ENCODE data around the gene SMIM32.

The SMIM32 gene

GRCh38 chr5:136207631-136208030 is 14.7 kb upstream of the SMIM32 start:
- DNase-seq (ENCODE audit: low read depth) = no peak

GRCh38 chr5:136206361-136206760 is 13.4 kb upstream of the SMIM32 start:
- no peak for DNase-seq (ENCODE audit: low read depth)

GRCh38 chr5:136205941-136206340 is 13.0 kb upstream of the SMIM32 start:
- DNase-seq (ENCODE audit: low read depth) = no peak

GRCh38 chr5:136205061-136205702 is 12.2 kb upstream of the SMIM32 start:
- DNase-seq (ENCODE audit: low read depth) = no peak

- DNase-seq (ENCODE audit: low read depth) = no peak
Observed at GRCh38 chr5:136203303-136203922, 10.5 kb upstream of the SMIM32 start.

GRCh38 chr5:136202469-136203205 is 9.7 kb upstream of the SMIM32 start:
- no peak for DNase-seq (ENCODE audit: low read depth)

- no peak for DNase-seq (ENCODE audit: low read depth)
Observed at GRCh38 chr5:136201870-136202269, 8.9 kb upstream of the SMIM32 start.

GRCh38 chr5:136200761-136201160 is 7.8 kb upstream of the SMIM32 start:
- DNase-seq (ENCODE audit: low read depth) = no peak

- no peak for DNase-seq (ENCODE audit: low read depth)
Observed at GRCh38 chr5:136200130-136200529, 7.2 kb upstream of the SMIM32 start.

- no peak for DNase-seq (ENCODE audit: low read depth)
Observed at GRCh38 chr5:136199408-136199807, 6.4 kb upstream of the SMIM32 start.

- DNase-seq (ENCODE audit: low read depth) = no peak
Observed at GRCh38 chr5:136198453-136198852, 5.5 kb upstream of the SMIM32 start.

- no peak for DNase-seq (ENCODE audit: low read depth)
Observed at GRCh38 chr5:136197462-136198142, 4.6 kb upstream of the SMIM32 start.

- no peak for DNase-seq (ENCODE audit: low read depth)
Observed at GRCh38 chr5:136195971-136196820, 3.2 kb upstream of the SMIM32 start.

GRCh38 chr5:136194576-136194975 is 1.6 kb upstream of the SMIM32 start:
- DNase-seq (ENCODE audit: low read depth) = no peak

- DNase-seq (ENCODE audit: low read depth) = no peak
Observed at GRCh38 chr5:136193322-136193935, 467 bp upstream of the SMIM32 start.

- DNase-seq (ENCODE audit: low read depth) = no peak
Observed at GRCh38 chr5:136192015-136192525, 892 bp downstream of the SMIM32 start.

- DNase-seq (ENCODE audit: low read depth) = no peak
Observed at GRCh38 chr5:136191304-136192014, 1.5 kb downstream of the SMIM32 start.

- DNase-seq (ENCODE audit: low read depth) = no peak
Observed at GRCh38 chr5:136190904-136191303, 2.1 kb downstream of the SMIM32 start.

- DNase-seq (ENCODE audit: low read depth) = no peak
Observed at GRCh38 chr5:136190091-136190720, 2.8 kb downstream of the SMIM32 start.

- no peak for DNase-seq (ENCODE audit: low read depth)
Observed at GRCh38 chr5:136188859-136189258, 4.1 kb downstream of the SMIM32 start.
